Activated naive CD4-positive, alpha-beta T cell treated with anti-CD3 and anti-CD28 coated beads, Interleukin-2, amount 50 U/mL, for 16 hours (primary cell): Measurements from ENCODE around the gene CRIP1.

Experiments
- DNase-seq: peaks from one replicate; pipeline ENCODE4 v3.0.0-alpha.2; 2020

Gene CRIP1

DNA sequence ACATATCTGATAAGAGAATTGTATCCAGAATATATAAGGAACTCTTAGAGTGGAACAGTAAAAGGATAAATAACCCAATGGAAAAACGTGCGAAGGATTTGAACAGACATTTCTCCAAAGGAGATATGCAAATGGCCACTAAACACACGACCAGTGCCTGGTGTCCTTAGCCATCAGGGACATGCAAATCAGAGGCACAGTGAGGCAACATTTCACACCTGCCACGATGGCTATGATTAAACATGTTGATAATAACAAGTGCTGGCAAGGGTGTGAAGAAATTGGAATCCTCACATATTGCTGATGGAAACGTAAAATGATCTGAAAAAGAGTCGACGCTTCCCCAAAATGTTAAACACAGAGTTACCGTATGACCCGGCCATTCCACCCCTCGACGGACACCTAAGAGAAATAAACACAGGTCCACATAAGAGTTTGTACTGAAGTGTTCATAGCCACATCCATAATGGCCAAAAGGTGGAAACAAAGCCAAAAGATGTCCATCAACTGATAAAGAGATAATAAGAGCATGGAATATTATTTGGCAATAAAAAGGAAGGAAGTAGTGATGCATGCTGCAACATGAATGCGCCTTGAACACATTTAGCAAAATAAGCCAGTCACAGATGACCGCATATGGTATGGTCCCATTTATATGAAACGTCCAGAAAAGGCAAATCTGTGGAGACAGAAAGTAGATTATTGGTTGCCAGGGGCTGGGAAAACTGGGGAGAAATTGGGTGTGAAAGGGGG, 33.4 kb downstream of the CRIP1 start:
- no peak for DNase-seq

DNA sequence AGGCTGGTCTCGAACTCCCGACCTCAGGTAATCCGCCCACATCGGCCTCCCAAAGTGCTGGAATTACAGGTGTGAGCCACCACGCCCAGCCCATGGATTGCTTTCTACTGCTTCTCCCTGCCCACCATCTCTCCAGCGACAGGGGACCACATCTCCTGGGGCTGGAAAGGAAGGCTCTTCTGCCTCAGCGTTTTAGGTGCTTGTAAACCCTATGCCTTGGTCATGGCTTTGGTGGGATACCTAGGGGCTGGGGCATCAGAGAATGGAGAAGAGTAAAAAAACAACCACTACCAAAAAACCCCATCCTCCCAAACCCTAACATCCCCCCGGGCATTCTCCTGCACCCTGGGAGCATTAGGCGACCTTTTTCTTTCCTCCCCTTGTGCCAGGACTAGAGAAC, 38.6 kb downstream of the CRIP1 start:
- no peak for DNase-seq

DNA sequence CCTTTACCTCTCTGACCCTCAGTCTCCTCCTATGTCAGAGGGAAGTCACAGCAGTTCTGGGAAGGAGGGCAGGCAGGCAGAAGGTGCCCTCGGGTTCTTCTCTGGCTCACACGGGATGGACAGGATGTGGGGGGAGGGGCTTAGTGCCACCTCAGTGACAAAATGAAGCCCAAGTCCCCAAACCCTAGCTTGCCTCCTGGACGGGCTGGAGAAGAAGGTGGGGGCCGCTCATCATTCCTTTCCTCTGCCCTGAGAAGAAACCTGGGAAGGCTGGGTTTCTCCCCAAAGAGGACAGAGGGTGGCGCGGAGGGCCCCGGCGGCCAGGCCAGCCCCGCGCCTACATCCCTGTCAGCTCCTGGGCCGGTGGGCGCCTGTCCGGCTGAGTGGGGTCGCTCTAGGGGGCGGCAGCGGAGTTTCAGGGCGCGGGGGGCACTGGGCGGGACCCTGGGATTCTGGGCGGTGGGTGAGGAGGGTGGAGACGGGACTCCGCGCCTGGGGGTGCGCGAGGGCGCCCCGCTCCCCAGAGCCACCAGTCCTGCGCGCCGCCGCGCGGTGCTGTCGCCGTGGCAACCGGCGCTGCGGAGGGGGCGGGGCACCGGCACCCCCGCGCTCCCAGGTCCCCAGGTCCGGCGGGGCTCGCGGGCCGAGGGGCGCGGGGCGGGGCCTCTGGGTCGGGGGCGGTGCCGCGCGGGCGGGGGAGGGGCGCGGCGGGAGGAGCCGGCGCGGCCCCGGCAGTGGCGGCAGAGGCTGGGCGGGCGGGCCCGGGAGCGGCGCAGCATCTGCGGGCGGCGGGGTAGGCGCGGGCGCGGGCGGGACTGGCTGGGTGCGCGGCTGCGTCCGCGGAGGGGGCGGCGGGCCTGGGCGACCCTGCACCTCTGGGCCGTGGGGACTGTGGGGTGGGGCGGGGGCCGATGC, 39.4 kb downstream of the CRIP1 start, which contains the start of gene TMEM121:
Gene TMEM121, plus strand, starts transcription at position 723 of the 915 bp plus-strand sequence. CDS start 2,252 bp downstream, outside the sequence.
- peak; percentile 34 for DNase-seq

DNA sequence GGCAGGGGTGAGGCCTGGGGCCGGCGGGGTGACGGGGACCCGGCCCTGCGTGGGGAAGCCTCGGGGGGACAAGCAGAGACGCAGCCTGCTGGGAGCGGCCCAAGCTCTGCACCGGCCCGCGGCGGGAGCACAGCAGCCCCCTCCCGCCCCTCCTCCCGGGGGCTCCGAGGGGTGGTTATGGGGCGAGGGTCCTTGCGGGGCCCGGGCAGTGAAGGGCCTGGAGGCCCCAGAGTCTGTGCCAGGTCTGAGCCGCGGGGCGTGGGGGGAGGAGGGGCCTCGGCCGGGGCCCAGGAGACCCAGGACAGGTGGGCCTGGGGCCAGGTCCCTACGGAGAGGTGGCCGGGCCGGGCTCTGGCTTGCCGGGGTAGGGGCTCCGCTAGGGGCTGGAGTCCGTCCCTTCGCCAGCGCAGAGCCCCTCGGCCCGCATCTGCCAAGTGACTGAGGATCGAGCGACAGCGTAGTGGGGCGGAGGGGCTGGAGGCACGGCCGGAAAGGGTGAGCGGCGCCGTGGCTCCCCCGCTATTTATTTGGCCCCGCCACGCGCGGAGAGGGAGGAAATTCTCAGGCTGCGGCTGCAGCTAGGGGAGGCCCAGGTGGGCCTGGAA, 40.2 kb downstream of the CRIP1 start:
- no peak for DNase-seq

DNA sequence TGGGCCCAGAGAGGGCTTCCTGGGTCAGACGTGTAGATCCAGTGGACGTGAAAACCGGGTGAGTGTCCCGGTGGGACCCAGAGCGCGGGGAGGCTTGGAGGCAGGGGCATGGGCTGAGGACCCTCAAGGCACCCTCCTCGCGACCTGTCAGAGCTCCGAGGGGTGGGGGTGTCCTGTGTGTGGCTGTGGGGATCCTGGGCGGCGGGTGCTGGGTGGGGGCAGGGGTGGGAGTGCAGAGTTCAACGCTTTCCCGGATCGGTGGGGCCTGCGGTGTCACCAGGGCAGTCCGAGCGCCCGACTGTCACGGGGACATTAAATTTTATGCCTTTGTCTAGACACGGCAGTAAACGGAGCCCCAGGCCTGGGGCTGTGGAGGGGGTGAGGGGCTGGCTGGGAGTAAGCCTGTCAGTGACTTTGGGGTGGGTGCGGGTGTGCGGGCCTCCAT, 40.7 kb downstream of the CRIP1 start:
- DNase-seq: no peak

DNA sequence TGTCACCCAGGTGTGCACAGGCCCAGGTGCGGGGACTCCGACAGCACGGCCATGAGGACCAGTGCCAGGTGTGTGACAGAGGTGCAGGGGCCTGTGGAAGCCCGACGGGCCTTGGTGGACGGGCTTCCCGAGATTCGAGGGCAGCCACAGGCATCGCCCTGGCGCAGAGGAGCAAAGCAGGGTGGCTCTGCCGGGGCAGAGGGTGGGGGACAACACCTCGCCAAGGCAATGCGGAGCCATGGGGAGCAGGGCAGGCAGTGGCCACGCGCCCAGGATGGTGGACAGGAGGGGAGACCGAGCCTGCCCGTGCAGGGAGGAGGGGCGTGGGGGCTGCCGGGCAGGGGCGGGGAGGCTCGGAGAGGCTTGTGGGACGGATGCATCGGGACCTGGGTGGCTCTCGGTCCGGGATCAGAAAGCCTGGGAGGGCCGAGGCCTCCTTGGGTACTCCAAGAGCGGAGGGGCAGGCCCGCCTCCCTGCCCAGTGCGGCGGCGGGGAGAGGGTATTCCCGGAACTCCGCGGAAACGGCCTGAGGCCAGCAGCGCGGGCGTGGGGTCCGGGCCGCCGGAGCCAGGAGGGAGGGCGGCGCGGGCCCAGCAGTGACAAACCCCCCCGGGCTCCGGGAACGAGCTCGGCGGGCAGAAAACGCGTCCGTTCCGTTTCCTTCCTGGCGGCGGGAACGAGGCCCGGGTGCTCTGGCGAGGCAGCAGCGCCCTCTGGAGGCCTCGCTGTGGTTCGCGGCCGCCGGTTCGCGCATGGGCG, 41.3 kb downstream of the CRIP1 start:
- peak; percentile 84 for DNase-seq

DNA sequence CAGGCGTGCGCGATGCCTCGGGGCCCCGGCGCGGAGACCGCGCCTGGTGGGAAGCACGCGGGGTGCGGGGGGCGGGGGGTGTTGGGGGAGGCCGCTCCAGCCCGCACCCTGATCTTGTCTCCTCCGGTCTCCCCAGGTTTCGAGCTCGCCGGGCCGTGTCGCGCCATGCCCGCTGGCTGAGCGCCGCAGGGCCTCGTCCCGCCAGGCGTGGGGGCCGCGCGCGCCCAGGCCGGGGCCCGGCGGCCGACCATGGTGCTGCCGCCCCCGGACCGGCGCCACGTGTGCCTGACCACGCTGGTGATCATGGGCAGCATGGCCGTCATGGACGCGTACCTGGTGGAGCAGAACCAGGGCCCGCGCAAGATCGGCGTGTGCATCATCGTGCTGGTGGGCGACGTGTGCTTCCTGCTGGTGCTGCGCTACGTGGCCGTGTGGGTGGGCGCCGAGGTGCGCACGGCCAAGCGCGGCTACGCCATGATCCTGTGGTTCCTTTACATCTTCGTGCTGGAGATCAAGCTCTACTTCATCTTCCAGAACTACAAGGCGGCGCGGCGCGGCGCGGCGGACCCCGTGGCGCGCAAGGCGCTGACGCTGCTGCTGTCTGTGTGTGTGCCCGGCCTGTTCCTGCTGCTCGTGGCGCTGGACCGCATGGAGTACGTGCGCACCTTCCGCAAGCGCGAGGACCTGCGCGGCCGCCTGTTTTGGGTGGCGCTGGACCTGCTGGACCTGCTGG, 42.1 kb downstream of the CRIP1 start:
- DNase-seq: peak; percentile 78

DNA sequence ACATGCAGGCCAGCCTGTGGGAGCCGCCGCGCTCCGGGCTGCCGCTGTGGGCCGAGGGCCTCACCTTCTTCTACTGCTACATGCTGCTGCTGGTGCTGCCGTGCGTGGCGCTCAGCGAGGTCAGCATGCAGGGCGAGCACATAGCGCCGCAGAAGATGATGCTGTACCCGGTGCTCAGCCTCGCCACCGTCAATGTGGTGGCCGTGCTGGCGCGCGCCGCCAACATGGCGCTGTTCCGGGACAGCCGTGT, 42.6 kb downstream of the CRIP1 start:
- no peak for DNase-seq

DNA sequence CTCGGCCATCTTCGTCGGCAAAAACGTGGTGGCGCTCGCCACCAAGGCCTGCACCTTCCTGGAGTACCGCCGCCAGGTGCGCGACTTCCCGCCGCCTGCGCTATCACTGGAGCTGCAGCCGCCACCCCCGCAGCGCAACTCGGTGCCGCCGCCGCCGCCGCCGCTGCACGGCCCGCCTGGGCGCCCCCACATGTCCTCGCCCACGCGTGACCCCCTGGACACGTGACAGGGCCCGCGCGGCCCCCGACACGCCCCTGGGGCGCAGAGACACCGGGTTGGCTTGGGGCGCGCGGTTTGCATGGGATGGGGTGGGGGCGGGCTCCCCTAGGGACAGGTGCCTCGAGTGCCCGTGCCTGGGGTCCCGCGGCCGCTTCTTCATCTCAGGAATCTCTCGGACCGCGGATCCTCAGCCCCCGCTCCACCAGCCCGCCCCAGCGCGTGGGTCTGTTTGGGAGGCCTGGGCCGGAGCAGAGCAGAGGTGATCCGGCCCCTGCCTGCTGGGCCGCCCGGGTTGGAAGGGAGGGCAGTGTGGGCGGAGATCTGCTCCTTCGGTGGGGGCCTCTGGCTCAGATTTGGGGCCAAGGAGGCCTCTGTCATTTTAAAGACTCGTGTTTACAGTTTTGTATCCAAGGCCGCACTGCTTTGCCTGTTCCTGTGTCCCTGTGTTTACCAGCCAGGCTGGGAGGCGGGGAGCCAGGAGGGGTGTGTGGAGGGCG, 43.0 kb downstream of the CRIP1 start:
- peak; percentile 65 for DNase-seq

DNA sequence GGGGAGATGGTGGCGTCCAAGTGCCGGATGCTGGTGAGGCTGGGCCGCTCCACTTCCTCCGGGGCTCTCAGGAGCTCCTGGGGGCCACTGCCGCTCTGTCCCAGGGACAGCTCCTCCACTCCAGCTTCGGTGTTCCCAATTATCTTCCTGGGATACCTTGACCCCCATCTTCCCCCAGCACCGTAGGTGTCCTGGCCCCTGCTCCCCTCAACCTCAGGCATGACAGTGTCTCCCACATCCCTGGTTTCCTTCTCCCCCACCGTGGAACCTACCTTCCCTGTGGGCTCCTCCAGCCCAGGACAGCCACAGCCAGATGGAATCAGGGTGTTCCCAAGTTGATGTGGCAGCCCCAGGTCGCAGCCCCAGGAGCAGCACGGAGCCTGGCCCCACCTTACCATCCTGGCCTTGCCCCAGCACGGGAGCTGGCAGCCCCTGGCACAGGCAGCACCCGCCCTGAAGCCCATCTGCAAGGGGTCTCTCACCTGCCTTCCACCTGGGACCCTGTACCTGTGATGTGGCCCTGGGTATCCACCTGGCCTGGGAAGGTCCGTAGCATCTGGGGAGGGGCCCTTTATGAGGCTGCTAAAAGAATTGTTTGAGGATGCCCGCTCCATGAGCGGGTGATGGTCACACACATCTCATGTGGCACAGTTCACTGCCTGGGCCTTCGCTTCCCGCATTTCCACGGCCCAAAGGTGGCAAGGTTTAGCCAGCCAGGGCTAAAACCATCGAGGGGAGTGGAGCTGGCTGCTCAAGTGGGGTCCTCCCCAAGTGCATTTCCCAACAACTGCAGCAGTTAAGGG, 43.8 kb downstream of the CRIP1 start:
- no peak for DNase-seq

DNA sequence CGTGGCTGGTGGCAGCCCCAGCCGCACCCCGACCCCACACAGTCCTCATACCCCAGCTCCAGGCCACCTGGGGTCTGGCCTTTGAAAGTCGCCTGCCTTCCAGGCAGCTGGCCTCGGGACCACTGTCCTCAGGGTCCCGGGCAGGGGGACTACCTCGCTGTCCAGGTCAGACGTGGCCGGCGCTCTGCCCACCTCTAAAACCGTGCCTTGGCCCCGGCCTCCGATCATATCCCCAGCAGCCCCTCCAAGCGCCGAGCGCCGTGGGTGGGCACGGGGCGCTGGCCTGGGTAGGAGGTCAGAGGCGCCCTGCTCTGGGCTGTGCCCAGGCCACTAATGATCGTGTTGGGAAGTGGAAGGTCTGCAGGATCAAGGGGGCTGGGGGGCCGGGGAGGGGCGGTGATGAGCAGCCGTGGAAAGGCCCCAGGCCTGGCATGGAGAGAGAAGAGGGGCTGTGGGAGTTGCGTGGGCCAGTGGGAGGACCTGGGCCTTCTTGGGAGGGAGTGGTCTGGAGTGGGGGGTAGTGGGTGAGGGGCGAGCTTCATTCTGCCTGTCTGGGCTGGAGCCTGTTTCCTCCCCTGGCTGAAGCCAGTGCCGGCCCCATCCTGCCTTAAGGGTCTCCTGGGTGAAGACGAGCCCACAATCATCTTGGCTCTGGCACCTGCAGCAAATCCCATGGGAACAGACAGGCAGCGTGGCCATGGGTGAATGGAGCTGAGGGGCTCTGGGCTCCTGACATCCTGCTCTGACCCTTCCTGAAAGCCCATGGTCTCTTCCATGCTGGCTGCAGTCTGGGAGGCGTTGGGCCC, 44.6 kb downstream of the CRIP1 start:
- no peak for DNase-seq

DNA sequence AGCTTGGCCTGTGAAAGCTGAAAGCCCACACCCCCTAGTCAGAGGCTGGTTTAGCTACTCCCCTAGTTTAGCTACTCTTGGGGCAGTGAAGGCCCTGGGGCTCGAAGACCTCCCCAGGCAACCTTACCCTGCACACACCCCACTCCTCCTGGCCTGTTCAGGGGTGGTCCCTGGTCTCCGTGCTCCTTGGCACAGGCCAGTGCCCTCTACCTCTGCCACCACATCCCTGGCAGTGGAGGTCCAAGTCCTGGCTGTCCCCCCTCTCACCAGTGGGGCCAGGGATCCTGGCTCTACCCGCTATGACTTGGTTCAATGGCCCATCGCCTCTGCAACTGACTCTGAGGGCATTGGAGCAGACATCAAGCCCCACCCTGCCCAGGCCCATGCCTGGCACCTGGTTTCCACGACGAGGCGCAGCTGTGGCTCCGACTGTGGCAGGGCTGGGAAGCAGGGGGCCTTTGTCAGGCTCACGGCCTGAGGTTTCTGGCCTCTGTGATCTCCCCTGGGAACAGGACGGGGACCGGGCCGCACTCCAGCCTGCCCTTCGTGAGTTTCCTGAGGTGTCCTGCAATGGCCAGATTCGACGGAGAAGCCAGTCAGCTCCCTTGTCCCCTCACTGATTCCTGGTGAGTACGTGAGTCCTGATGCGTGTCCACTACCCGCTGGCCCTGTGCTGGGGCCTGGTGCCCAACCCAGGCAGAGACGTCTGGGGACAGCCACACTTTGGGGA, 45.4 kb downstream of the CRIP1 start:
- no peak for DNase-seq

DNA sequence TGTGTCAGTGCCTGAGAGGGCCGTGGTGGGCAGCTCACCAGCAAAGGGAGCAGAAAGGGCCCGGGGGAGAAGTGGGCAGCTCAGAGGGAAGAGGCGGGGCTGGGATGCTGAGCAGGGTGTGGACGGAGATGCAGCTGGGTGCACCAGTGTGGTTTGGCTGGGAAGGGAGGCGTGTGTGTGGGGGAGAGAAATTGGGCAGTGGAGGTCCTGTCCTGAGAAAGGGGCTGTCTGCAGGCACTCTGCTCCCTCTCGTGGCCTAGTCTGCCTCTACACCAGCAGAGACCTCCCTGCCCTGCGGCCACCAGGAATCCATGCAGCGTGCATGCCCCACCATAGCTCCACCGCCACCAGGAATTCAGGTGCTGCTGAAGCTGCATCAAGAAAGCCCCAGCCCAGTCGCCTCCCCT, 46.1 kb downstream of the CRIP1 start:
- no peak for DNase-seq

DNA sequence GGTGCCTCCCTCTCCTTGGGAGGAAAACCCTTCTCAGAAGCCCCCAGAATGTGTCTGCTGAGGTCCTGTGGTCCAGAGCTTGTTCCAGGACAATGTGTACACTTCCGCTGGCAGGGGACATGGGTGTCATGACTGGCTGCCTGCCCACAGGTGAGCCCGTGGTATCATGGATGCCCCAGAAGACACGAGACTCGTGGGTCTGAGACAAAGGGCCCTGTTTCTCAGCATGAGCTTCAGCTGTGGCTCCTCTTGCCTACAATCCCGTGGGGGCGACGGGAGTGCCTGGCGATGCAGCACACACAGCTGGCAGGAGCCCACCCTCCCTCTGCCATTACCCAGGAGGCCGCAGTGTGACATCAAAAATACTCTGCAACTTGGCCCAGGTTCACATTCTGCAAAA, 46.7 kb downstream of the CRIP1 start:
- DNase-seq: no peak

DNA sequence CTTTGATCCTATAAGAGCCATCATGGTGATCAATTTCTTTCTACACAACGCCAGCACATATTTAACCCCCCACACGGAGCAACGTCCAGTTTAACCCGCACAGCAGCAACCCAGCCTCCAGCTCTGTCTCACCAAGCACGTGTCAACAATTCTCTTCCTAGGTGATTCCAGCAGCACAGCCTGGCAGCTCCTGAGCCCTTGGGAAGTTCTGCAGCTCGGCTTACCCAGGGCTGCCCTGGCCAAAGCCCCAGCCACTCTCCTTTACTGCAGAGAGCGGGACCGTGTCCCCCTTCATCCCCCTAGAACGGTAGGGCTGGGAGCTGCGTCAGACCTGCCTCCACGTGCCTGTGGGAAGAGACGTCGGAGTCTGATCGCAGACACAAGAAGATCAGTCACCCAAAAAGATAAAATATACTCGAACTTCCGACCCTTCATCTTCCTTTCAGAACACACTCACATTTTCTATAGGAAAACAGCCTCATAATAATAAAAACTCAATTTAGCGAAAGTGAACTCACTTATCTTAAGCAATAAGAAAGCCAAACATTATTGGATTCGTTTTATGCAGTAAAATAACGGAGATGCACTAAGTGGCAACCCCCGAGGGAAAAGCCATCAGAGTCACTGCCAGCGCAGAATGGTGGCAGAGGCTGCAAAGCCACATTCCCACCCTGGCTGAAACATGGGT, 47.3 kb downstream of the CRIP1 start:
- DNase-seq: no peak

DNA sequence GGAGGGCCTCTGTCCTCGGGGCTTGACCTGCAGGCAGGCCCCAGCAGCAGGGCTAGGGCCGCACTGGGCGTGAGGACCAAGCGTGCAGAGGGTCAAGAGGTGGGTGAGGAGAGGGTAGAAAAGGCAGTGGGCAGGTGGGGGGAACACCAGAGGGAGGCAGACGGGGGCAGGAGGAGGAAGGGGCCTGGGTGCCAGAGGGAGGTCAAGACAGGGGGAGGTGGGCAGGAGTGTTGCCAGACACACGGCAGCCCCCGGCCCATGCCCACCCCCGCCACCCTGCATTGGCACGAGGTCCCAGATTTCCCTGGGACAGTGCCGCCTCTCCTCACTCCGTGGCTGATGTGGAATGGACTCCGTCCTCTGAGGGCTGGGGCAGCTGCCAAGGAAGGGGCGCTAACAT, 47.9 kb downstream of the CRIP1 start:
- no peak for DNase-seq

DNA sequence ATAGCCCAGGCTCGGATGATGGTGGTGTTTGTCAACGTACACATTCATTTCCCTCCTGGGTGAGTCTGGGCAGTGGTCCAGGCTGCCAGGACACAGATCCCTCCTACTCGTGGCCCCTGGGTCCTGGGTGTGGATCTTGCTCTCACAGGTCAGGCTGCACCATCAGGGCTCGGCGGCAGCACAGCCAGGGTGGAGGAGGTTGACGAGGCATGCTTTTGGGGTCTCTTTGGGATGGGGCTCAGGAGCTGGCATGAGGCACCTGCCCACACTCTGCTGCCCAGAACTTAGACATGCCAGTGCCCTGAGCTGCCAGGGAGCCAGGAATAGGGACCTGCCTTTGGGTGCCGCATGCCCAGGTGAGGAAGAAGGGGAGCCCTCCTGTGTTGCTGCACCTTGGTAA, 49.4 kb downstream of the CRIP1 start:
- DNase-seq: no peak
